ENCODE data around the gene CLEC4M. TPM values are rescaled to one million over a fixed set of nuclear protein-coding genes. Genes with fewer than 3 reads are reported as not detected.

The CLEC4M gene
- total RNA-seq, 1 experiment from 2014 or later: not detected

- Histone ChIP-seq H3K9ac (ENCODE audit: extremely low read depth, insufficient read length, low read length) (no peak overlapping the region), H4K20me1 (ENCODE audit: control insufficient read depth, insufficient read depth, insufficient read length) (no peaks in the 10 kb centered on the region), H3K23ac (ENCODE audit: insufficient read length, low read depth, low read length) (no peak overlapping the region), H3K14ac (ENCODE audit: insufficient read depth, low read length) (no peak overlapping the region), H2BK20ac (ENCODE audit: low read depth, low read length, poor library complexity, severe bottlenecking) (no peak overlapping the region), H3K27me3 (ENCODE audit: insufficient read depth, low read length) (no peaks in the 10 kb centered on the region), H3K9me3 (ENCODE audit: control insufficient read depth, low read depth, low read length) (no peaks in the 10 kb centered on the region), H2BK120ac (ENCODE audit: low read depth, low read length, poor library complexity, severe bottlenecking) (no peak overlapping the region), H3K4me2 (ENCODE audit: insufficient read depth, insufficient read length, low read length) (no peak overlapping the region), H4K5ac (ENCODE audit: insufficient read length, low read depth, low read length) (no peak overlapping the region), H3T11ph (ENCODE audit: low read length) (no peak overlapping the region), H4K91ac (ENCODE audit: insufficient read length, low read depth, low read length) (no peak overlapping the region), H2AK5ac (ENCODE audit: insufficient read length, low read length) (no peak overlapping the region), H2BK15ac (ENCODE audit: low read depth, low read length) (no peak overlapping the region), H2AFZ (ENCODE audit: low read length) (no peak overlapping the region), H3K27ac (ENCODE audit: insufficient read length, low read depth, low read length) (no peak overlapping the region), H3K4me1 (ENCODE audit: insufficient read depth, low read length) (no peaks in the 10 kb centered on the region), H4K8ac (replicated peaks; ENCODE audit: insufficient read length, low read depth, low read length) (no peak overlapping the region), H3K18ac (ENCODE audit: insufficient read length, low read depth, low read length) (no peak overlapping the region), H2BK12ac (ENCODE audit: insufficient read length, low read depth, low read length) (no peak overlapping the region), H2BK5ac (ENCODE audit: insufficient read length, low read length) (no peak overlapping the region), H3K4ac (ENCODE audit: low read depth, low read length) (no peak overlapping the region), H3K23me2 (ENCODE audit: insufficient read length, low read depth, low read length, poor library complexity, severe bottlenecking) (no peaks in the 10 kb centered on the region), H3K79me2 (ENCODE audit: insufficient read depth, low read length) (no peaks in the 10 kb centered on the region), H3K56ac (ENCODE audit: insufficient read length, low read depth, low read length) (no peak overlapping the region), H3K79me1 (ENCODE audit: insufficient read depth, low read depth, low read length, poor library complexity, severe bottlenecking) (no peaks in the 10 kb centered on the region)
- no peak for DNase-seq
- Mint-ChIP-seq H3K27ac (no peak overlapping the region), H3K4me3 (no peak overlapping the region), H3K4me1 (peaks cover 15 to 20% of the 10 kb centered on the region in 2 experiments), H3K36me3 (ENCODE audit: insufficient read depth in 1 of 3, low read depth in 3 of 3) (no peaks in the 10 kb centered on the region), H3K9me3 (peaks cover 2 to 6% of the 10 kb centered on the region in 2 experiments; a peak in 2 of 5 replicates), H3K27me3 (ENCODE audit: low read depth) (peaks cover 87% of the 10 kb centered on the region)
- TF ChIP-seq, protein P1, sequence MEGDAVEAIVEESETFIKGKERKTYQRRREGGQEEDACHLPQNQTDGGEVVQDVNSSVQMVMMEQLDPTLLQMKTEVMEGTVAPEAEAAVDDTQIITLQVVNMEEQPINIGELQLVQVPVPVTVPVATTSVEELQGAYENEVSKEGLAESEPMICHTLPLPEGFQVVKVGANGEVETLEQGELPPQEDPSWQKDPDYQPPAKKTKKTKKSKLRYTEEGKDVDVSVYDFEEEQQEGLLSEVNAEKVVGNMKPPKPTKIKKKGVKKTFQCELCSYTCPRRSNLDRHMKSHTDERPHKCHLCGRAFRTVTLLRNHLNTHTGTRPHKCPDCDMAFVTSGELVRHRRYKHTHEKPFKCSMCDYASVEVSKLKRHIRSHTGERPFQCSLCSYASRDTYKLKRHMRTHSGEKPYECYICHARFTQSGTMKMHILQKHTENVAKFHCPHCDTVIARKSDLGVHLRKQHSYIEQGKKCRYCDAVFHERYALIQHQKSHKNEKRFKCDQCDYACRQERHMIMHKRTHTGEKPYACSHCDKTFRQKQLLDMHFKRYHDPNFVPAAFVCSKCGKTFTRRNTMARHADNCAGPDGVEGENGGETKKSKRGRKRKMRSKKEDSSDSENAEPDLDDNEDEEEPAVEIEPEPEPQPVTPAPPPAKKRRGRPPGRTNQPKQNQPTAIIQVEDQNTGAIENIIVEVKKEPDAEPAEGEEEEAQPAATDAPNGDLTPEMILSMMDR (conservative IDR thresholded peaks at IDR 0.05): no peak
- WGBS (ENCODE audit: extremely low coverage, insufficient read length, low lambda C conversion rate): no CpG with 5 or more reads among the region's 12 CpGs
Measured at GRCh38 chr19:7781157-7781556, 18.1 kb downstream of the CLEC4M start.

Data from H9 (cell line).